Activated T-helper 2 cell treated with anti-CD3 and anti-CD28 coated beads, Interferon-gamma antibody, Interleukin-2, Interleukin-4, amounts not matched to agents 10 μg/mL and 5 μg/mL and 100 μg/mL, durations not matched to agents 14 hours and 24 hours and 36 hours (primary cell): Measurements from ENCODE around the gene TLCD3A. TPM values are rescaled to one million over a fixed set of nuclear protein-coding genes. Genes with fewer than 3 reads are reported as not detected.
"Not testable (repeated sequence)": the region's sequence is repeated elsewhere in the genome, so short reads cannot be mapped to it uniquely, and the experiment has no call there.

Experiments
- DNase-seq: peaks from one replicate; pipeline ENCODE4 v3.0.0; 2021; ENCODE audit warnings: low spot score
- H3K27ac Mint-ChIP-seq: one replicate; pipeline ENCODE4 v1.8.0; 2021; ENCODE audit warnings: mixed read lengths
- H3K27me3 Mint-ChIP-seq: one replicate; pipeline ENCODE4 v1.8.0; 2021; ENCODE audit warnings: low read depth, mixed read lengths
- H3K36me3 Mint-ChIP-seq: one replicate; pipeline ENCODE4 v1.8.0; 2021; ENCODE audit warnings: low read depth, mixed read lengths
- H3K4me1 Mint-ChIP-seq: one replicate; pipeline ENCODE4 v1.8.0; 2021; ENCODE audit warnings: low read depth, mixed read lengths
- H3K4me3 Mint-ChIP-seq: one replicate; pipeline ENCODE4 v1.8.0; 2021; ENCODE audit warnings: low read depth, mild to moderate bottlenecking, moderate library complexity, mixed read lengths
- H3K9me3 Mint-ChIP-seq: one replicate; pipeline ENCODE4 v1.8.0; 2021; ENCODE audit warnings: mixed read lengths
- intact Hi-C: fragments of 100-400 bp; cut with micrococcal nuclease; formaldehyde crosslinking; loops from one replicate; pipeline ENCODE4 v1.15.1; 2023
- total RNA-seq: library from RNA; stranded (reverse); gene quantifications from 2 replicates; pipeline ENCODE4 v1.2.3, GENCODE V29; 2022

TLCD3A gene
- total RNA-seq, 1 donor from 2014 or later: 38.1 TPM

DNA sequence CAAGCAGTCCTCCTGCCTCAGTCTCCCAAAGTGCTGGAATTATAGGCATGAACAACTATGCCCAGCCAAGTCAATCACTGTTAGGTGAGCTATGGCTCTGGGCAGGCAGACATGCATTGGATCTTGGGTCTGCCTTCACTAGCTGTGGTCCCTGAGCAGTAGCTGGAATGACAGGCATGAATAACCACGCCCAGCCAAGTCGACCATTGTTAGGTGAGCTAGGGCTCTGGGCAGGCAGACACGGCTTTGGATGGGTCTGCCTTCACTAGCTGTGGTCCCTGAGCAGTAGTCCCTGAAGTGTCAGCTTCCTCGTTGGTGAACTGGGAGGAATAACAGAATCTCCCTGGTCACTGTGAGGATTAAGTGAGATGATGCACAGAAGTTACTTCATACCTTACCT lies 56.2 kb downstream of the TLCD3A start:
- no peak for DNase-seq

DNA sequence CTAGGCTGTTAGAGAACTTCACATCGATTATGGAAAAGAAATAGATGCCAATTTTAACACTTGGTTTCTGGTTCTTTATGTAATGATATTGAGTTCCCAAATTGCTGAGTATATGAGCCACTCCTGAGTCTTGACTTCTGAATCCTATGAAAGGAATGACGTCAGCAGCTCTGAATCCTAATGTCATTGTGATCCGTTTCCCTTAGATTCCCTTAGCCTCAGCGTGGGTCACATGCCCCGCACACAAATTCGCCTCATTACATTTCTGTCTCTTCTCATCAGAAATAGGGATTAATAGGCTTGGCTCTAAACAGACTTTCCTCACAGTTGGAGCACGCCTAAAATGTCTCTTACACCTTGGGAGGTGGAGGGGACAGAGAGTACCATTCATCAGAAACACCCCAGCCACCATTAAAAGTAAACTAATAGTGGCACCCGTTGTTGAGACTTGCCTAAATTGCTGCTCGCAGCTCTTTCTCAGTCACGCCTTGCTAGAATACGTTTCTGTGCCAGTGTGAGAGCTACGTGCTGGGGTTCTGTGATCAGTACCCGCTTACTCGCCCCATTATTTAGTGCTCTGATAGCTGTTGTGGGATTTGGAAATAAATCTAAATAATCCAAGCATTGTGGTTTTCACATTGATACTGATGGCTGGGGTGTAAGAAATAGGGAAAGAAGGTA lies 56.9 kb downstream of the TLCD3A start:
- Mint-ChIP-seq H3K9me3 (no peaks in the 10 kb centered on the region), H3K4me1 (peaks cover 7% of the 10 kb centered on the region), H3K27me3 (no peaks in the 10 kb centered on the region), H3K4me3 (no peak overlapping the region), H3K36me3 (peaks cover 54% of the 10 kb centered on the region), H3K27ac (no peak overlapping the region)
- intact Hi-C loops: no loop called here
- no peak for DNase-seq

More for the DNA sequence above, 56.2 kb downstream of the TLCD3A start:
- Mint-ChIP-seq H3K4me3 (no peak overlapping the region), H3K4me1 (peaks cover 14% of the 10 kb centered on the region), H3K27ac (no peak overlapping the region), H3K27me3 (no peaks in the 10 kb centered on the region), H3K36me3 (peaks cover 58% of the 10 kb centered on the region), H3K9me3 (no peaks in the 10 kb centered on the region)
- intact Hi-C loops: no loop called here

DNA sequence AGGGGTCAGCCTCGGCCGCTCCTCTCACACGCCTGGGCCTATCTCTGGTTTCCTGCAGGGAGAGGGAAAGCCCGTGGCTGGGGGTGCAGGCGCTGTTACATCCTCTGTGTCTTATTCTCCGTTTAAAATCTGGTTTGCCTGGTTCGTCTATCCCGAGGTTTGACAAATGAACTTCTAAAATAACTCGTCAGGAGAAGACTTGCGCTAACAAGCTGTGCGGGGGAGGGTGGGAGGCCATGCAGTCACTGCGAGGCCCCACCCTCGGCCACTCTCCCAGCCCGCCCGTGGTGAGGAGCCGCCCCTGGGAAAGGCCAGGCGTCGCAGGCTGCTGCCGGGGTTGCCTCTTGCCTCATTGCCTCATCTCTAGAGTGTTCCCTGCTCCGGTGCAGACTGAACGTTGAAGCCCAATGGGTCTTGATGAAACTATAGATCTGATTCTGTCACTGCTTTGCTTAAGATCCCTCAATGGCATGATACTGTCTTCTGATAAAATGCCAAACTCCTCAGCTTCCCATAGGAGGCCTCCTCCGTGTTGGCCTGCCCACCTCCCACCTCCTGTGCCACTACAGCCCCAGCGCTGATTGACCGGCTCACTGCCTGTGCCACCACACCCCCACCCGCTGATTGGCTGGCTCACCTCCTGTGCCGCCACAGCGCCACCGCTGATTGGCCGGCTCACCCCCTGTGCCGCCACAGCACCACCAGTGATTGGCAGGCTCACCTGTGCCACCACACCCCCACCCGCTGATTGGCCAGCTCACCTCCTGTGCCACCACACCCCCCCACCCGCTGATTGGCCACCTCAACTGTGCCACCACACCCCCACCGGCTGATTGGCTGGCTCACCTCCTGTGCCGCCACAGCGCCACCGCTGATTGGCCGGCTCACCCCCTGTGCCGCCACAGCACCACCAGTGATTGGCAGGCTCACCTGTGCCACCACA lies 57.8 kb downstream of the TLCD3A start:
- peaks cover 49% of the 10 kb centered on the region for H3K36me3 Mint-ChIP-seq
- intact Hi-C loops, H3K27me3 Mint-ChIP-seq, DNase-seq, H3K9me3 Mint-ChIP-seq, H3K4me1 Mint-ChIP-seq, H3K27ac Mint-ChIP-seq, H3K4me3 Mint-ChIP-seq: not testable (repeated sequence)

DNA sequence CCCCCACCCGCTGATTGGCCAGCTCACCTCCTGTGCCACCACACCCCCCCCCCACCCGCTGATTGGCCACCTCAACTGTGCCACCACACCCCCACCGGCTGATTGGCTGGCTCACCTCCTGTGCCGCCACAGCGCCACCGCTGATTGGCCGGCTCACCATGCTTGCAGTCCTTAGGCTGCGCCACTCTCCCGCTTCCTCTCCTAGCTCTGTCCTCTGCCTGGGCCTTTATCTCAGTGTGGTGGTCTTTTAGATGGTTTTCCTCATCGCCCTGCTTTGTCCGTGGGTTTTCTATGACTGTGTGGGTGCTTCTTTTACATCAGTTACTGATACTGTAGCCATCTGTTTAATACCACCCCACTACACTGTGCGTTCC lies 58.5 kb downstream of the TLCD3A start:
- H3K27ac Mint-ChIP-seq: not testable (repeated sequence)
- H3K36me3 Mint-ChIP-seq: peaks cover 45% of the 10 kb centered on the region

DNA sequence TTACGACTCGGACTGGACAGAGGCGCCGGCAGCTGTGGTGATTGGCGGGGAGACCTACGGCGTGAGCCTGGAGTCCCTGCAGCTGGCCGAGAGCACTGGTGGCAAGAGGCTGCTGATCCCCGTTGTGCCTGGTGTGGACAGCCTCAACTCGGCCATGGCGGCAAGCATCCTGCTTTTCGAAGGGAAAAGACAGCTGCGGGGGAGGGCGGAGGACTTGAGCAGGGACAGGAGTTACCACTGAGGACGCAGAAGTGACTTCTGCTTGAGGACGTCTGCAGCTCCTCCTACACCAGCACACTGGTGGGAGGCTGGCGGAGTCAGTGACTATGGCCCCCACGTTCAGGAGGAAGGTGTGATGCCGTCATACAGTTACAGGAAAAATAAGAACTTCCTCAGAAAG lies 59.4 kb downstream of the TLCD3A start:
- Mint-ChIP-seq H3K27ac (no peak overlapping the region), H3K9me3 (no peaks in the 10 kb centered on the region), H3K36me3 (peaks cover 43% of the 10 kb centered on the region), H3K4me3 (no peak overlapping the region), H3K4me1 (peaks cover 4% of the 10 kb centered on the region), H3K27me3 (no peaks in the 10 kb centered on the region)
- no peak for DNase-seq
- intact Hi-C loops: no loop called here

More for the DNA sequence above, 58.5 kb downstream of the TLCD3A start:
- DNase-seq, H3K9me3 Mint-ChIP-seq, H3K4me3 Mint-ChIP-seq, H3K4me1 Mint-ChIP-seq, H3K27me3 Mint-ChIP-seq, intact Hi-C loops: not testable (repeated sequence)

DNA sequence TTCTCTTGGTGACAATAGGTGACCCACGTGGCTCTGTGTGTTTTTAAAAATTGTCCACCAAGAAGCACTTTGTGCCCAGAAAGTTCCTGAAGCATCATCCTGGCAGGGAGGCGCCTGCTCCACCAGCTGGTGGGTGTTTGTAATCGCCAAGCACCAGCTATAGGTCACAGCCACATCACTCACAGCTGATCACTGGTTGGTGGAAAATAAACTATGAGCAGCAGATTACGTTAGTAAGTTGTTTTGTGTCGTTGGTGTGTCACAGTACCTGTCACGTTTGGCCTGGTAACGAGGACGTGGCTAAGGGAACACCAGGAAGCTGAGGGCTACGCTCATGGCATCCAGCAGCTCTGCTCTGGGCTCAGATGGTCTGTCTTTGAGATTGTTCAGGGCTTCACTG lies 59.9 kb downstream of the TLCD3A start:
- intact Hi-C loops: no loop called here
- Mint-ChIP-seq H3K27ac (no peak overlapping the region), H3K9me3 (no peaks in the 10 kb centered on the region), H3K4me1 (peaks cover 4% of the 10 kb centered on the region), H3K27me3 (no peaks in the 10 kb centered on the region), H3K36me3 (peaks cover 40% of the 10 kb centered on the region), H3K4me3 (no peak overlapping the region)
- DNase-seq: no peak

Other genes with a start within 250 kb of the TLCD3A start
- gene VPS53, start 17.8 kb upstream of the TLCD3A start, total RNA-seq: 84.9 and 86.1 TPM in 2 replicates
- gene GEMIN4, start 19.7 kb downstream of the TLCD3A start, total RNA-seq: 62.8 and 64.2 TPM in 2 replicates
- 84.8 and 98.0 TPM in 2 replicates for gene GLOD4, start 49.7 kb downstream of the TLCD3A start, total RNA-seq
- 28.4 and 29.3 TPM in 2 replicates for gene MRM3, start 49.8 kb downstream of the TLCD3A start, total RNA-seq
- gene NXN, start 247.2 kb downstream of the TLCD3A start, total RNA-seq: 0.43 and 0.48 TPM in 2 replicates